SK-N-MC (cell line): ENCODE measurements around the gene ERBIN.

Experiments
- DNase-seq: peaks from one replicate; pipeline ENCODE4 v3.0.0-alpha.2; 2011; ENCODE audit warnings: low read depth, low spot score
- H3K27ac ChIP-seq: fragments of 200-600 bp; sonication (generic); 2 replicates; pipeline ENCODE4 v1.5.1; 2016; ENCODE audit warnings: mixed run types
- H3K36me3 ChIP-seq: fragments of 200-600 bp; sonication (generic); 2 replicates; pipeline ENCODE4 v1.6.1; 2017; ENCODE audit warnings: antibody characterized with exemption, low read length, mixed read lengths; ENCODE audit not compliant: insufficient read depth
- H3K4me3 ChIP-seq: fragments of 200-600 bp; sonication (generic); 2 replicates; pipeline ENCODE4 v1.5.1; 2016
- H3K9ac ChIP-seq: fragments of 200-600 bp; sonication (generic); 2 replicates; pipeline ENCODE4 v1.8.0; 2017; ENCODE audit warnings: mixed run types, mixed read lengths; ENCODE audit not compliant: insufficient read length
- H3K9me3 ChIP-seq: fragments of 200-600 bp; sonication (generic); 2 replicates; pipeline ENCODE4 v1.6.1; 2017; ENCODE audit warnings: low read depth, mild to moderate bottlenecking, antibody characterized with exemption, low read length, moderate library complexity, mixed read lengths
- EZH2 ChIP-seq: fragments of 200-600 bp; sonication (generic); IDR thresholded peaks from one replicate; pipeline ENCODE4 v1.6.1; 2017; ENCODE audit warnings: antibody characterized with exemption
- FOXP2 ChIP-seq: optimal IDR thresholded peaks from 2 replicates; pipeline ENCODE3; 2011; ENCODE audit warnings: mild to moderate bottlenecking, moderate library complexity; ENCODE audit not compliant: insufficient read depth; ENCODE audit errors: extremely low read length, control extremely low read depth
- POLR2AphosphoS5 ChIP-seq: IDR thresholded peaks from 2 replicates; pipeline ENCODE4 v1.6.1; 2012; ENCODE audit warnings: mild to moderate bottlenecking, low read depth, low read length, borderline replicate concordance

The ERBIN gene

DNA sequence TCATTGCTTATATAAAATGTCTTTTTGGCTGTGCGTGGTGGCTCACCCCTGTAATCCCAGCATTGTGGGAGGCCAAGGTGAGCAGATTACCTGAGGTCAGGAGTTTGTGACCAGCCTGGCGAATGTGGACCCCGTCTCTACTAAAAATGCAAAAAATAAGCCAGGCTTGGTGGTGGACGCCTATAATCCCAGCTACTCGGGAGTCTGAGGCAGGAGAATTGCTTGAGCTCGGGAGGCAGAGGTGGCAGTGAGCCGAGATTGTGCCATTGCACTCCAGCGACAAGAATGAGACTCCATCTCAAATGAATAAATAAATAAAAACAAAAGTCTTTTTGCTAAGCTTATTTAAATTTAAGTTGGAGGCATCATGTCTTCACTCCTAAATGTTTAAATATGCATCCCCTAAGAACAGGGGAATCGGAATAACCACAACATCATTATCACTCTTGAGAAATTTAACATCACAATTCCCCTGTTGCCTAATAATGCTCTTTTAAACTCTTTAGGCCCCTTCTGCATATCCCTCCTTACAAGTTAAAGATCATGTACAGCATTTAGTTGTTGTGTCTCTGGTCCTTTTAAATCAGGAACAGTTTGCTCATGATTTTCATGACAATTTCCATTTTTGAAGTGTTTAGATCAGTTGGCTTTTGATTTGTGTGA, 72.8 kb downstream of the ERBIN start:
- Histone ChIP-seq H3K9ac (no peak overlapping the region), H3K27ac (no peak overlapping the region), H3K9me3 (no peaks in the 10 kb centered on the region), H3K36me3 (peaks cover 32% of the 10 kb centered on the region), H3K4me3 (no peak overlapping the region)
- no peak for TF ChIP-seq EZH2
- no peak for TF ChIP-seq FOXP2
- no peak for TF ChIP-seq POLR2AphosphoS5
- DNase-seq, result no peak

- Histone ChIP-seq H3K9ac (no peak overlapping the region), H3K27ac (no peak overlapping the region), H3K9me3 (no peaks in the 10 kb centered on the region), H3K36me3 (peaks cover 33% of the 10 kb centered on the region), H3K4me3 (no peak overlapping the region)
- DNase-seq, result no peak
- TF ChIP-seq FOXP2, result no peak
- TF ChIP-seq POLR2AphosphoS5, result no peak
- no peak for TF ChIP-seq EZH2
Measured at GRCh38 chr5:66001952-66002351, 75.6 kb downstream of the ERBIN start.

- Histone ChIP-seq H3K9ac (no peak overlapping the region), H3K4me3 (no peak overlapping the region), H3K27ac (no peak overlapping the region), H3K9me3 (no peaks in the 10 kb centered on the region), H3K36me3 (peaks cover 33% of the 10 kb centered on the region)
- no peak for DNase-seq
- TF ChIP-seq EZH2 (no peak), POLR2AphosphoS5 (no peak), FOXP2 (no peak)
Measured at GRCh38 chr5:66002415-66002814, 76.0 kb downstream of the ERBIN start.

- DNase-seq, result no peak
- TF ChIP-seq POLR2AphosphoS5 (no peak), EZH2 (no peak), FOXP2 (no peak)
- peaks cover 33% of the 10 kb centered on the region for H3K36me3 ChIP-seq
- H3K4me3 ChIP-seq, result no peak overlapping the region
- H3K27ac ChIP-seq, result no peak overlapping the region
- no peaks in the 10 kb centered on the region for H3K9me3 ChIP-seq
- H3K9ac ChIP-seq, result no peak overlapping the region
Measured at GRCh38 chr5:66004216-66004615, 77.8 kb downstream of the ERBIN start.

DNA sequence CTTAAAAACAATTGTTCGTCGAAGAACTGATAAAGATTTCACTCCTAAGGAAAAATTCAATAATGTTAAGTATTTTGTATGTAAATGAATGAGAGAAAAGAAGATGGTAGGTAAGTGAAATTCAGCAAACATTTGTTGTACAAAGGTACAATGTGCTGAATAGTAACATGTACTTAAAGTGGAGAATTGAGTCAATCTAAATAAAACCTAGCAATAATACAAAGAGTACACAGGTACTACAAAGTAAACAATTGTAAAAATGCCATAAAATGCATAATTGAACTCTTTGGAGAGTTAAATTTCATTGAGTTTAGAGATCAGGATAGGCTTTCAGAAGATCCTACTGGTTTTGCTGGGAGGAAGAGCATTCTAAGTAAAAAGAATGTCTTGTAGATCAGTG, 82.9 kb downstream of the ERBIN start:
- Histone ChIP-seq H3K36me3 (peaks cover 11% of the 10 kb centered on the region), H3K4me3 (no peak overlapping the region), H3K27ac (no peak overlapping the region), H3K9ac (no peak overlapping the region), H3K9me3 (no peaks in the 10 kb centered on the region)
- DNase-seq, result no peak
- TF ChIP-seq EZH2, result no peak
- no peak for TF ChIP-seq FOXP2
- no peak for TF ChIP-seq POLR2AphosphoS5

DNA sequence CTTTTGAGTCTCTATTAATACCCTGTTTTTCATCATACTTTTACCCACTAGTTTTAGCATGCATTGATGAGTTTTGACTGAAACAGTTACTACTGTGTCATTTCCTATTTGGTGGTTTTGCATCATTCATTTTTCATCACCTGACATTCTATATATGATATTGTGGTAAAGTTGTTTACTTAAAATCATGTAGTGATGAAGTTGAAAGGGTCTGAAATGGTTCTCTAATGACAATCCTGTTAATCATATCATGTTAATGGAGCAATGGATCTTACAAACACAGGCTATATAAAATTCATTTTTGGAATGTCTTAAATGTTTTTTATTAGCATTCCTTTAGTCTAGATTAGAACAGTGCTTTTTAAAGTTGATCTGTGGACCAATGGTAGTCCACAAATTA, 84.1 kb downstream of the ERBIN start:
- no peak overlapping the region for H3K4me3 ChIP-seq

DNA sequence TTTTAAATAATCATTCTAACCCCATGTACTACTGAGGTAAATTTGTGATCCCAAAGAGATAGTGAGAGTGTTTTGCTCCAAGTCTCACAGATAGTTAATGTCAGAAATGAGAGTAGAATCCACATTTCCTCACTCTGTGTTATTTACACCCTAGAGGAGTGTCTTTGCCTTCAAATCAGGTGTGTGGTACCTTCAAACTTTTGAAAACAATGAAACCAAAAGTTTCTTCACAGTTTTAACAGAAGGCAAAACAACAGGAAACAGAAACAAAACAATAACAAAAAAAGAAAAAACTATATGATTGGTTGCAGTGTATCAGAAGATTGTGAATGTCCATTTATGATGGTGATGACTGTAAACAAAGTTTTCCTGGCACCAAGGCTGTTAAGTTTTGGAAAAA, 85.9 kb downstream of the ERBIN start:
- Histone ChIP-seq H3K36me3 (peaks cover 8% of the 10 kb centered on the region; the same call in 1 of the 2 replicates), H3K9me3 (no peaks in the 10 kb centered on the region), H3K27ac (no peak overlapping the region), H3K9ac (no peak overlapping the region), H3K4me3 (no peak overlapping the region)
- no peak for TF ChIP-seq POLR2AphosphoS5
- no peak for TF ChIP-seq FOXP2
- no peak for TF ChIP-seq EZH2
- DNase-seq, result no peak

More for the DNA sequence above, 84.1 kb downstream of the ERBIN start:
- TF ChIP-seq EZH2, result no peak
- DNase-seq, result no peak
- H3K27ac ChIP-seq, result no peak overlapping the region
- H3K9ac ChIP-seq, result no peak overlapping the region
- no peaks in the 10 kb centered on the region for H3K36me3 ChIP-seq
- no peaks in the 10 kb centered on the region for H3K9me3 ChIP-seq

- Histone ChIP-seq H3K9me3 (no peaks in the 10 kb centered on the region), H3K27ac (no peak overlapping the region), H3K9ac (no peak overlapping the region), H3K36me3 (peaks cover 8% of the 10 kb centered on the region; the same call in 1 of the 2 replicates), H3K4me3 (no peak overlapping the region)
- TF ChIP-seq POLR2AphosphoS5 (no peak), FOXP2 (no peak), EZH2 (no peak)
- DNase-seq, result no peak
Measured at GRCh38 chr5:66013397-66013796, 87.0 kb downstream of the ERBIN start.

DNA sequence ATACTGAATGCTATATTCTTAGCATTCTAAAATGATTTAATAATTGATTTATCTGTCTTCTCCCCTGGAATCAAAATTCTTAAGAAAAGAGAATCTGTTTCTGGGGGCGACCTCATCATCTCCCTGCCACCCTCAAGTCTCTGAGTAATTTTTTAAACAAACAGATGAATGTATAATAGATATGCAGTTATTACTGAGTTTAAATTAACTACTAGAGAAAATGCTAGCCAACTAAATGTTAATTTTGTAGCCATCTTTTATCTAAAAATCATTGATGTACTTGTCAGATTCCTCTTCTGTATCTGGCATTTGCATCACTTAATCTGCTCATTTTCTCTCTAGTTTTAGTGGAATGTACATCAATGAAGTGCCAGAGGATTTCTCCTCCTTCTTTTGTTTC, 87.5 kb downstream of the ERBIN start:
- Histone ChIP-seq H3K4me3 (no peak overlapping the region), H3K9ac (no peak overlapping the region), H3K36me3 (peaks cover 8% of the 10 kb centered on the region; the same call in 1 of the 2 replicates), H3K9me3 (no peaks in the 10 kb centered on the region), H3K27ac (no peak overlapping the region)
- no peak for DNase-seq
- TF ChIP-seq FOXP2 (no peak), EZH2 (no peak), POLR2AphosphoS5 (no peak)
